COR-L47 (cell line): Measurements from ENCODE around the gene SLC5A5.
"Not testable (repeated sequence)": the region's sequence is repeated elsewhere in the genome, so short reads cannot be mapped to it uniquely, and the experiment has no call there.

Experiments
- DNase-seq: peaks from one replicate; lab custom pipeline; 2025; lab: John Stamatoyannopoulos, UW

Gene SLC5A5

GRCh38 chr19:17871032-17871877 is 490 bp upstream of the SLC5A5 start:
- DNase-seq: no peak

DNA sequence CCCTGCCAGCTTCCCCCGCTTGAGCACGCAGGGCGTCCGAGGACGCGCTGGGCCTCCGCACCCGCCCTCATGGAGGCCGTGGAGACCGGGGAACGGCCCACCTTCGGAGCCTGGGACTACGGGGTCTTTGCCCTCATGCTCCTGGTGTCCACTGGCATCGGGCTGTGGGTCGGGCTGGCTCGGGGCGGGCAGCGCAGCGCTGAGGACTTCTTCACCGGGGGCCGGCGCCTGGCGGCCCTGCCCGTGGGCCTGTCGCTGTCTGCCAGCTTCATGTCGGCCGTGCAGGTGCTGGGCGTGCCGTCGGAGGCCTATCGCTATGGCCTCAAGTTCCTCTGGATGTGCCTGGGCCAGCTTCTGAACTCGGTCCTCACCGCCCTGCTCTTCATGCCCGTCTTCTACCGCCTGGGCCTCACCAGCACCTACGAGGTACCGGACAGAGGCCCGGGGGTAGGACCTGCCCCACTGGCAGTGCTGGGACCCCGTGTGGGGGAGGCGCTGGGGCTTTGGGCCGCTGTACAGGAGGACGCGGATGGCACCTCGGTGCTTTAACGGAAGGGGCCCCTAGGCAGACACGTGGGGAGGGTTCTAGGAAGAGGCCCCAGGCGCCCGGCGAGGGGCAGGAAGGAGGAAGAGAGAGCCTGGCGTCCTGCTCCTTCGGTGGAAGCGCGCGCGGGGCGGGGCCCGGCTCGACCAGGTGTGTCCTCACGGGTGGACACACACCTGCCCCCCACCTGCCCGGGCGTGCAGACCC is 681 bp downstream of the SLC5A5 start:
- DNase-seq: no peak

DNA sequence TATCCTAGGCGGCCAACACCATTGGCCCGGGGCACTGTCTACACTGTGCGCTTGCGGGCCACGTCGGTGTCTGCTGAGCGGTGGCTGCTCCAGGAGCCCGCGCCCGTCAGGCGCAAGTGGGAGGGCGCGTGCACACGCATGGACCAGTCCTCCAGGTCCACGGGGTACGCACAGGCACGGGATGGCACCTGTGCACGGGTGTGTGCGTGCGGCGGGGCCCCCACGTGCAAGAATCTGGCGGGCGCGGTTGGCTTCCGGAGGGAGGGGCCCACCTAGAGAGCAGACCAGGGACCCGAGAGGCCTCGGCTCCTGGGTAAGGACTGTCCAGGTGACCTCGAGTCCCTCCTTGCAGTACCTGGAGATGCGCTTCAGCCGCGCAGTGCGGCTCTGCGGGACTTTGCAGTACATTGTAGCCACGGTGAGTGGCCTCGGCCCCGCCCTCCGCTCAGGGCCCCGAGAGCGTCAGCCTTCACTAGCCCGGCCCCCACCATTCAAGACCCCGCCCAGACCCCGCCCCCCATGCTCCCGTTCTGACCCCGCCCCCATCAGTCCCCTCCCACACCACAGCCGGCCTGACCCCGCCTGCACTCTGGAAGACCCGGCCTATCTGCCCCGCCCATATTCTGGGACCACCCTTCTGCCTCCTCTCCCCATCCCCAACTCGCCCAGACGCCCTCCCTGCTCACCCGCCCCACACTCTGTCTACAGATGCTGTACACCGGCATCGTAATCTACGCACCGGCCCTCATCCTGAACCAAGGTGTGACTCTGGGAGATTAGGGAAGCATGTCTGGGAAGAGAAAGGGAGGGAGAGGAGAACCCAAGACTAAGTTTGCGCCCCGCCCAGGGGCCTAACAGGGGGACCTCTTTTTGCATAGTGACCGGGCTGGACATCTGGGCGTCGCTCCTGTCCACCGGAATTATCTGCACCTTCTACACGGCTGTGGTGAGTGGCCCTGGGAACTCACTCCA is 2.3 kb downstream of the SLC5A5 start:
- no peak for DNase-seq

- no peak for DNase-seq
Observed at GRCh38 chr19:17874758-17875135, 3.0 kb downstream of the SLC5A5 start.

- no peak for DNase-seq
Observed at GRCh38 chr19:17877696-17878095, 6.0 kb downstream of the SLC5A5 start.

DNA sequence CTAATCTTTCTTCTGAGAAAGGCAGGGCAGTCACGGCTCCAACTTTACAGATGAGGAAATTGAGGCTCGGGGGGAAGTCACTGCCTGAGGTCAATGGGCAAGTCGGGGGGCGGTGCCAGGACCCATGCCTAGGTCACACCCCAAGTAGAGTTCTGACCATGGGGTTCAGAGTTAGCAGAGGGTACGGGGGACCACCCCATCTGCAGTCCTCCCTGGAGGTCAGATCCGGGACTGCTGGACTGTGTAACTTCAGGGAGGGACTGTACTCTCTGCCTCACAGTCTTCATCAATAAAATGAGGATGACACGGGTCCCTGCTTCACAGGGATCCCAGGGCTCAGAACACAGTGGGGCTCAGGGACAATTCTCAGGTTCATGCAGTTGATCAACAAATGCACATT is 7.7 kb downstream of the SLC5A5 start:
- no peak for DNase-seq

DNA sequence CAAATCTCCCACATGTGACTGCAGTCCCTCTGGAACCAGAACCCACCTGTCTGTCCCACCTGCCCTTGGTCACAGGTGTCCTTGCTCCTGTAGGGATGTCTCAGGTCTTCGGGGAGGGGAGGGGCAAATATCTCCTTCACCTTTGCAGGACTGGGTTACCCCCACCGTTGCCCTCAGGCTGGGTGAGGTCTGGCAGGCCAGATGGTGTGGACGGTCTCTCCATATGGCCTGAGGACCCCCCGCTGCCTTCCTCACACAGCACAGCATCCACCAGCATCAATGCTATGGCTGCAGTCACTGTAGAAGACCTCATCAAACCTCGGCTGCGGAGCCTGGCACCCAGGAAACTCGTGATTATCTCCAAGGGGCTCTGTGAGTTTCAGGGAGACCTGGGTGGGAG is 10.0 kb downstream of the SLC5A5 start:
- DNase-seq: no peak

- no peak for DNase-seq
Observed at GRCh38 chr19:17883627-17884410, 12.1 kb downstream of the SLC5A5 start.

DNA sequence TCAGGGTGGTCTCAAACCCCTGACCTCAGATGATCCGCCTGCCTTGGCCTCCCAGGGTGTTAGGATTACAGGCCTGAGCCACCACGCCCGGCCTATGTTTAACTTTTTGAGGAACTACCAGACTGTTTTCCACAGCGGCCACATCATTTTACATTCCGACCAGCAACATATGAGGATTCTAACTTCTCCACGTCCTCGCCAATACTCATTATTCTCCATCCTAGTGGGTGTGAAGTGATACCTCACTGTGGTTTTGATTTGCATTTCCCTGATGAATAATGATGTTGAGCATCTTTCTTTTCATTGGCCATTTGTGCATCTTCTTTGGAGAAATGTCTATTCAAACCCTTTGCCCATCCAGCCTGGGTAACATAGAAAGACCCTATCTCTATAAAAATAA is 14.8 kb downstream of the SLC5A5 start:
- no peak for DNase-seq

- DNase-seq: not testable (repeated sequence)
Observed at GRCh38 chr19:17887221-17887620, 15.5 kb downstream of the SLC5A5 start.

- no peak for DNase-seq
Observed at GRCh38 chr19:17888260-17888659, 16.5 kb downstream of the SLC5A5 start.

GRCh38 chr19:17889609-17890214 is 18.0 kb downstream of the SLC5A5 start:
- DNase-seq: no peak

- no peak for DNase-seq
Observed at GRCh38 chr19:17893766-17894165, 22.0 kb downstream of the SLC5A5 start.

GRCh38 chr19:17902701-17903100 is 31.0 kb downstream of the SLC5A5 start:
- DNase-seq: no peak

- no peak for DNase-seq
Observed at GRCh38 chr19:17908244-17908643, 36.5 kb downstream of the SLC5A5 start.

DNA sequence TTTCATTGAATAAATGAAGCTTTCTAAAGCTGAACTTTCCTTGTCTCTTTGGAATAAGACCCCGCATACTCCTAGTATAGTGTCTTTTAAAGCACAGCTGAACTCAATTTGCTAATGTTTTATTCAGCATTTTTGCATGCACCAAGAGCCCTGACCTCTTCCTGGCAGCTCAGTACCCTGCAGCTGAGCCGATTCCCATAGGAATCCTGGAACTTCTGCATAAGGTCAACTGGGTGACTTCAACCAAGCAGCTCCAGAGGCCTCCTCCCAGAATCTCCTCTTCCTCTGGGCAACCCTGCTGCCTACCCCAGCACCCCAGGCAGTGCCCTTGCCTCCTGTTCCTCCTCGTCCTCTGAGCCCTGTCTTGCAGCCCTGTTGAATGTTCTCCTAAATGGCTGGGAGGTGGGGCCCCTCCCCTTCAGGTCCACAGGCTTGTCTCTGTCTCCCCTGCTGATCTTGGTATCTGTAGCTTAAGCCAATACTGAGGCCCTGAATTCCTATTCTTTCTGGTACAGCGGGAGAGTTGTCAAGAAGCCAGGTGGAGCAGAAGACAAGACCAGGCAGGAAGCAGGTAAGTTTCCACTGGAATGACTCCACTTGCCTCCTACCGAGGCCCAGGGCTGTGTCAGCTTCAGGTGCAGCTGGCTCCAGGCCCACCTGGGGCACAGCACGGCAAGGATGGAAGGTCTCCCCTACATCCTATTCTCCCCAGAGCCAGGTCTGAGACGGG is 37.4 kb downstream of the SLC5A5 start:
- peak; percentile 8 for DNase-seq

DNA sequence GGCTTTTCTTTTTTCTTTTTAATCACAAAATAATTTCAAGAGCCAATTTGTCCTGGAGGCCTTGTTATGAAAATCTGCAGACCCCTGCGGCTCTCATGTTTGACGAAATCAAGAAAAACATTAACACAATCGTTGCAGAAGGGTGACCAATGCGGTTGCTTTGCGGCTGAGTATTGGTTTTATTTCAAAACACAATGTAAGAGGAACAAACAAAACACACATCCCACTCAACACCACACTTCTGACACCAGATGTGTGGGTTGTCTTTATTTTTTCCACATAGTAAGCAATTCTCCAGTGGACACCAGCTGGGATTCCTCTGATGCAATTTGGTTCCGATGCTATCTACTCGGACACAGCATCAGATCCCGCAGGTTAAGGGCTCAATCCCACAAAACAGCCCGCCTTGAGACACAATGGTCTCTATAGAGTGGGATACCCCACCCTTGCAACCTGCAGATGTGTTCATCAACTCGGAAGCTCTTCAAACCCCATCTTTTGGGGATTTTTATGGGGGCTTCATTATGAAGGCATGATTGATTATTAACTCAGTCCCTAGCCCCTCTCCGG is 39.1 kb downstream of the SLC5A5 start:
- no peak for DNase-seq

- no peak for DNase-seq
Observed at GRCh38 chr19:17915940-17916593, 44.3 kb downstream of the SLC5A5 start.

DNA sequence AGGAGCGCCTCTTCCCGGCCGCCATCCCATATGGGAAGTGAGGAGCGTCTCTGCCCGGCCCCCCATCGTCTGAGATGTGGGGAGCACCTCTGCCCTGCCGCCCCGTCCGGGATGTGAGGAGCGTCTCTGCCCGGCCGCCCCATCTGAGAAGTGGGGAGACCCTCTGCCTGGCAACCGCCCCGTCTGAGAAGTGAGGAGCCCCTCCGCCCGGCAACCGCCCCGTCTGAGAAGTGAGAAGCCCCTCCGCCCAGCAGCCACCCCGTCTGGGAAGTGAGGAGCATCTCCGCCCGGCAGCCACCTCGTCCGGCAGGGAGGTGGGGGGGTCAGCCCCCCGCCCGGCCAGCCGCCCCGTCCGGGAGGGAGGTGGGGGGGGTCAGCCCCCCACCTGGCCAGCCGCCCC is 46.4 kb downstream of the SLC5A5 start:
- not testable (repeated sequence) for DNase-seq
